ENCODE results near the gene FGR.

Gene FGR

GRCh38 chr1:27659497-27660299, 24.7 kb upstream of the FGR start:
- H3K4me3 ChIP-seq (ENCODE audit: low read depth, low read length) = peak overlapping the region; percentile 40
- TF ChIP-seq CTCF (IDR thresholded peaks at IDR 0.05; ENCODE audit: low read depth, low read length) = no peak

GRCh38 chr1:27658951-27659496, 24.0 kb upstream of the FGR start:
- no peak overlapping the region for H3K4me3 ChIP-seq (ENCODE audit: low read depth, low read length)
- no peak for TF ChIP-seq CTCF (IDR thresholded peaks at IDR 0.05; ENCODE audit: low read depth, low read length)

- TF ChIP-seq CTCF (IDR thresholded peaks at IDR 0.05; ENCODE audit: low read depth, low read length) = no peak
- no peak overlapping the region for H3K4me3 ChIP-seq (ENCODE audit: low read depth, low read length)
Measured at GRCh38 chr1:27656157-27656893, 21.3 kb upstream of the FGR start.

GRCh38 chr1:27655151-27655937, 20.4 kb upstream of the FGR start:
- TF ChIP-seq CTCF (IDR thresholded peaks at IDR 0.05; ENCODE audit: low read depth, low read length) = no peak
- H3K4me3 ChIP-seq (ENCODE audit: low read depth, low read length) = no peak overlapping the region

- H3K4me3 ChIP-seq (ENCODE audit: low read depth, low read length) = no peak overlapping the region
- TF ChIP-seq CTCF (IDR thresholded peaks at IDR 0.05; ENCODE audit: low read depth, low read length) = no peak
Measured at GRCh38 chr1:27652111-27652864, 17.3 kb upstream of the FGR start.

GRCh38 chr1:27650539-27651175, 15.7 kb upstream of the FGR start:
- H3K4me3 ChIP-seq (ENCODE audit: low read depth, low read length) = no peak overlapping the region
- TF ChIP-seq CTCF (IDR thresholded peaks at IDR 0.05; ENCODE audit: low read depth, low read length) = no peak

All from WI38 (cell line).